H9 (cell line): ENCODE data around the gene CDCA3. TPM values are rescaled to one million over a fixed set of nuclear protein-coding genes. Genes with fewer than 3 reads are reported as not detected.
A peak's percentile ranks its signal among the peaks of the same experiment; 100 is the strongest.

Experiments
- DNase-seq: peaks from one replicate; pipeline ENCODE4 v3.0.0-alpha.2; 2017
- H2AFZ ChIP-seq: one replicate; pipeline ENCODE4 v1.6.1; 2013; ENCODE audit warnings: mild to moderate bottlenecking, low read length, control low read depth, moderate library complexity
- H2AK5ac ChIP-seq: 2 replicates; pipeline ENCODE4 v1.6.1; 2013; ENCODE audit warnings: low read length, control low read depth, mixed read lengths; ENCODE audit not compliant: insufficient read length
- H2BK120ac ChIP-seq: one replicate; pipeline ENCODE4 v1.6.1; 2013; ENCODE audit warnings: low read depth, mild to moderate bottlenecking, low read length, control low read depth, inconsistent platforms; ENCODE audit not compliant: poor library complexity, severe bottlenecking
- H2BK12ac ChIP-seq: 2 replicates; pipeline ENCODE4 v1.6.1; 2013; ENCODE audit warnings: low read length, control low read depth, mixed read lengths, low read depth; ENCODE audit not compliant: insufficient read length
- H2BK15ac ChIP-seq: 2 replicates; pipeline ENCODE4 v1.6.1; 2013; ENCODE audit warnings: low read depth, low read length, control low read depth
- H2BK20ac ChIP-seq: one replicate; pipeline ENCODE4 v1.6.1; 2013; ENCODE audit warnings: low read depth, mild to moderate bottlenecking, low read length, control low read depth, inconsistent platforms; ENCODE audit not compliant: poor library complexity, severe bottlenecking
- H2BK5ac ChIP-seq: 2 replicates; pipeline ENCODE4 v1.6.1; 2013; ENCODE audit warnings: low read length, control low read depth, mixed read lengths; ENCODE audit not compliant: insufficient read length
- H3K14ac ChIP-seq: 2 replicates; pipeline ENCODE4 v1.6.1; 2013; ENCODE audit warnings: low read length, control low read depth; ENCODE audit not compliant: insufficient read depth
- H3K18ac ChIP-seq: 2 replicates; pipeline ENCODE4 v1.6.1; 2013; ENCODE audit warnings: low read depth, mild to moderate bottlenecking, mixed read lengths, low read length, control low read depth; ENCODE audit not compliant: insufficient read length
- H3K23ac ChIP-seq: 2 replicates; pipeline ENCODE4 v1.6.1; 2013; ENCODE audit warnings: low read length, control low read depth, mixed read lengths, low read depth; ENCODE audit not compliant: insufficient read length
- H3K23me2 ChIP-seq: 2 replicates; pipeline ENCODE4 v1.6.1; 2013; ENCODE audit warnings: low read depth, mild to moderate bottlenecking, mixed read lengths, low read length, control low read depth; ENCODE audit not compliant: insufficient read length, poor library complexity, severe bottlenecking
- H3K27ac ChIP-seq: 2 replicates; pipeline ENCODE4 v1.5.1; 2013; ENCODE audit warnings: low read length, control low read depth, mixed read lengths, low read depth; ENCODE audit not compliant: insufficient read length
- H3K27me3 ChIP-seq: 2 replicates; pipeline ENCODE4 v1.6.1; 2013; ENCODE audit warnings: low read length, control low read depth, inconsistent platforms; ENCODE audit not compliant: insufficient read depth
- H3K4ac ChIP-seq: 2 replicates; pipeline ENCODE4 v1.6.1; 2013; ENCODE audit warnings: low read depth, mild to moderate bottlenecking, control low read depth, inconsistent platforms, low read length, moderate library complexity
- H3K4me1 ChIP-seq: 2 replicates; pipeline ENCODE4 v1.6.1; 2013; ENCODE audit warnings: low read length, control low read depth, inconsistent platforms; ENCODE audit not compliant: insufficient read depth
- H3K4me2 ChIP-seq: 2 replicates; pipeline ENCODE4 v1.6.1; 2013; ENCODE audit warnings: low read length, control low read depth, mixed read lengths; ENCODE audit not compliant: insufficient read length, insufficient read depth
- H3K56ac ChIP-seq: 2 replicates; pipeline ENCODE4 v1.6.1; 2013; ENCODE audit warnings: low read depth, mild to moderate bottlenecking, mixed read lengths, low read length, control low read depth; ENCODE audit not compliant: insufficient read length
- H3K79me1 ChIP-seq: 2 replicates; pipeline ENCODE4 v1.6.1; 2013; ENCODE audit warnings: low read depth, mild to moderate bottlenecking, moderate library complexity, low read length, control low read depth, inconsistent platforms; ENCODE audit not compliant: insufficient read depth, poor library complexity, severe bottlenecking
- H3K79me2 ChIP-seq: 2 replicates; pipeline ENCODE4 v1.6.1; 2013; ENCODE audit warnings: low read length, control low read depth, inconsistent platforms; ENCODE audit not compliant: insufficient read depth
- H3K9ac ChIP-seq: 2 replicates; pipeline ENCODE4 v1.6.1; 2013; ENCODE audit warnings: low read length, control low read depth, mixed read lengths; ENCODE audit not compliant: insufficient read length; ENCODE audit errors: extremely low read depth
- H3K9me3 ChIP-seq: one replicate; pipeline ENCODE4 v1.6.1; 2013; ENCODE audit warnings: low read depth, low read length, inconsistent platforms; ENCODE audit not compliant: control insufficient read depth
- H3T11ph ChIP-seq: one replicate; pipeline ENCODE4 v1.6.1; 2013; ENCODE audit warnings: mild to moderate bottlenecking, low read length, control low read depth, inconsistent platforms
- H4K20me1 ChIP-seq: one replicate; pipeline ENCODE4 v1.6.1; 2013; ENCODE audit not compliant: control insufficient read depth, insufficient read length, insufficient read depth
- H4K5ac ChIP-seq: 2 replicates; pipeline ENCODE4 v1.6.1; 2013; ENCODE audit warnings: low read depth, mild to moderate bottlenecking, mixed read lengths, low read length, control low read depth; ENCODE audit not compliant: insufficient read length
- H4K8ac ChIP-seq: replicated peaks from 2 replicates; pipeline ENCODE4 v1.6.1; 2013; ENCODE audit warnings: low read length, control low read depth, mixed read lengths, low read depth; ENCODE audit not compliant: insufficient read length
- H4K91ac ChIP-seq: 2 replicates; pipeline ENCODE4 v1.6.1; 2013; ENCODE audit warnings: low read depth, mild to moderate bottlenecking, moderate library complexity, mixed read lengths, low read length, control low read depth; ENCODE audit not compliant: insufficient read length
- H3K27ac Mint-ChIP-seq, 3 experiments: 2 replicates in 2 of 3; 3 replicates in 1 of 3; pipeline ENCODE4 v1.8.0; 2020 to 2021; ENCODE audit warnings: mixed read lengths in 3 of 3, mild to moderate bottlenecking in 1 of 3, moderate library complexity in 1 of 3
- H3K27me3 Mint-ChIP-seq: 2 replicates; pipeline ENCODE4 v1.8.0; 2021; ENCODE audit warnings: low read depth, mild to moderate bottlenecking, moderate library complexity, mixed read lengths
- H3K36me3 Mint-ChIP-seq, 3 experiments: 2 replicates in 2 of 3; 3 replicates in 1 of 3; pipeline ENCODE4 v1.8.0; 2020 to 2021; ENCODE audit warnings: low read depth in 3 of 3, mixed read lengths in 3 of 3; ENCODE audit not compliant: insufficient read depth in 1 of 3
- H3K4me1 Mint-ChIP-seq, 2 experiments: 2 replicates each; pipeline ENCODE4 v1.8.0; 2020; ENCODE audit warnings: mixed read lengths in 2 of 2
- H3K4me3 Mint-ChIP-seq, 2 experiments: 2 replicates in 1 of 2; 3 replicates in 1 of 2; pipeline ENCODE4 v1.8.0; 2020 to 2021; ENCODE audit warnings: mild to moderate bottlenecking in 2 of 2, mixed read lengths in 2 of 2, moderate library complexity in 1 of 2
- H3K9me3 Mint-ChIP-seq, 2 experiments: 2 replicates in 1 of 2; 3 replicates in 1 of 2; pipeline ENCODE4 v1.8.0; 2020; ENCODE audit warnings: mild to moderate bottlenecking in 2 of 2, mixed read lengths in 2 of 2, moderate library complexity in 1 of 2
- CTCF ChIP-seq: fragments of 200-600 bp; sonication (generic); conservative IDR thresholded peaks from 3 replicates; pipeline ENCODE4 v1.8.0; 2021; ENCODE audit warnings: antibody characterized with exemption, mild to moderate bottlenecking
- WGBS: extraction: QIAGEN DNeasy Blood & Tissue Kit; methylation state at CpG from one replicate; pipeline ENCODE4 v1.1.7; 2013; ENCODE audit warnings: missing lambda C conversion rate, low lambda C conversion rate, mixed read lengths; ENCODE audit not compliant: insufficient read length; ENCODE audit errors: extremely low coverage; 5-methylcytosine and 5-hydroxymethylcytosine counted together
- total RNA-seq: library from RNA; stranded (reverse); gene quantifications from 2 replicates; pipeline ENCODE4 v1.2.1, GENCODE V29; 2021

The CDCA3 gene
- total RNA-seq, 1 experiment from 2014 or later = 45.1 TPM

GRCh38 chr12:6818645-6819044 is 32.4 kb downstream of the CDCA3 start:
- H3K79me1 ChIP-seq = no peaks in the 10 kb centered on the region
- H3K4ac ChIP-seq = no peak overlapping the region
- no peak overlapping the region for H3K9ac ChIP-seq
- no peak overlapping the region for H2BK5ac ChIP-seq
- H3K27me3 ChIP-seq = peaks cover 4% of the 10 kb centered on the region; the same call in 1 of the 2 replicates
- no CpG with 5 or more reads among the region's 5 CpGs for WGBS
- H3K27me3 Mint-ChIP-seq = peaks cover 68% of the 10 kb centered on the region
- no peak overlapping the region for H3K56ac ChIP-seq
- peaks cover 0 to 2% of the 10 kb centered on the region in 2 experiments; a peak in 1 of 5 replicates for H3K9me3 Mint-ChIP-seq
- no peak overlapping the region for H2BK15ac ChIP-seq
- no peak overlapping the region for H3T11ph ChIP-seq
- DNase-seq = no peak
- H4K5ac ChIP-seq = no peak overlapping the region
- H3K14ac ChIP-seq = no peak overlapping the region
- no peak overlapping the region for H2BK12ac ChIP-seq
- peaks cover 0 to 3% (median 0%) of the 10 kb centered on the region in 3 experiments; a peak in 1 of 7 replicates for H3K36me3 Mint-ChIP-seq
- H2AFZ ChIP-seq = no peak overlapping the region
- peak overlapping the region; percentile 17 for H3K4me2 ChIP-seq
- no peak for TF ChIP-seq CTCF
- H4K91ac ChIP-seq = no peak overlapping the region
- no peaks in the 10 kb centered on the region for H3K79me2 ChIP-seq
- no peak overlapping the region for H3K27ac ChIP-seq
- peaks cover 7% of the 10 kb centered on the region; the same call in 1 of the 2 replicates for H3K4me1 ChIP-seq
- H2BK20ac ChIP-seq = no peak overlapping the region
- H4K8ac ChIP-seq = no peak overlapping the region
- H3K4me3 Mint-ChIP-seq = peak overlapping the region; percentile 17 to 72; a peak in 4 of 5 replicates
- no peak overlapping the region for H3K23ac ChIP-seq
- H3K23me2 ChIP-seq = peaks cover 8% of the 10 kb centered on the region
- H2BK120ac ChIP-seq = no peak overlapping the region
- peak overlapping the region; percentile 71 to 96 (median 74); a peak in 4 of 7 replicates for H3K27ac Mint-ChIP-seq
- no peak overlapping the region for H3K18ac ChIP-seq
- H3K9me3 ChIP-seq = no peaks in the 10 kb centered on the region
- H2AK5ac ChIP-seq = no peak overlapping the region
- H4K20me1 ChIP-seq = no peaks in the 10 kb centered on the region
- H3K4me1 Mint-ChIP-seq = peaks cover 50 to 53% of the 10 kb centered on the region in 2 experiments
